ENCODE measurements around the gene U2SURP. TPM values are rescaled to one million over a fixed set of nuclear protein-coding genes. Genes with fewer than 3 reads are reported as not detected.
"Not testable (repeated sequence)": the region's sequence is repeated elsewhere in the genome, so short reads cannot be mapped to it uniquely, and the experiment has no call there.

Gene U2SURP
- total RNA-seq, 2 donors from 2014 or later, result 139 to 160 TPM

GRCh38 chr3:142984255-142984654, 17.1 kb upstream of the U2SURP start:
- 88 to 94% methylated on average over 3 of the region's 3 CpGs for WGBS, 2 experiments (ENCODE audit: insufficient coverage in 1 of 2, insufficient read length in 1 of 2)
- peaks cover 10% of the 10 kb centered on the region for H3K4me1 ChIP-seq (ENCODE audit: control insufficient read depth, insufficient read depth, low read length)
- no peaks in the 10 kb centered on the region for H3K27me3 ChIP-seq (ENCODE audit: control insufficient read depth, insufficient read depth, low read length, poor library complexity, severe bottlenecking)
- no peak overlapping the region for H3K9ac ChIP-seq (ENCODE audit: extremely low read depth, low read length, poor library complexity, severe bottlenecking)
- no peaks in the 10 kb centered on the region for H3K36me3 Mint-ChIP-seq (ENCODE audit: low read depth)
- H3K27ac Mint-ChIP-seq, result no peak overlapping the region
- no peak overlapping the region for H3K4me3 ChIP-seq (ENCODE audit: low read length)
- no peaks in the 10 kb centered on the region for H3K9me3 Mint-ChIP-seq
- H3K9me3 ChIP-seq (ENCODE audit: control insufficient read depth, low read length), result no peaks in the 10 kb centered on the region
- DNase-seq, result no peak
- no peaks in the 10 kb centered on the region for H3K36me3 ChIP-seq (ENCODE audit: control insufficient read depth, insufficient read depth, low read length)
- no peak for TF ChIP-seq CTCF (conservative IDR thresholded peaks at IDR 0.05)
- H3K27ac ChIP-seq (ENCODE audit: low read depth, low read length), result no peak overlapping the region
- H3K4me1 Mint-ChIP-seq, result peaks cover 21% of the 10 kb centered on the region
- no peak overlapping the region for H3K4me3 Mint-ChIP-seq
- no peaks in the 10 kb centered on the region for H3K27me3 Mint-ChIP-seq (ENCODE audit: insufficient read depth)

DNA sequence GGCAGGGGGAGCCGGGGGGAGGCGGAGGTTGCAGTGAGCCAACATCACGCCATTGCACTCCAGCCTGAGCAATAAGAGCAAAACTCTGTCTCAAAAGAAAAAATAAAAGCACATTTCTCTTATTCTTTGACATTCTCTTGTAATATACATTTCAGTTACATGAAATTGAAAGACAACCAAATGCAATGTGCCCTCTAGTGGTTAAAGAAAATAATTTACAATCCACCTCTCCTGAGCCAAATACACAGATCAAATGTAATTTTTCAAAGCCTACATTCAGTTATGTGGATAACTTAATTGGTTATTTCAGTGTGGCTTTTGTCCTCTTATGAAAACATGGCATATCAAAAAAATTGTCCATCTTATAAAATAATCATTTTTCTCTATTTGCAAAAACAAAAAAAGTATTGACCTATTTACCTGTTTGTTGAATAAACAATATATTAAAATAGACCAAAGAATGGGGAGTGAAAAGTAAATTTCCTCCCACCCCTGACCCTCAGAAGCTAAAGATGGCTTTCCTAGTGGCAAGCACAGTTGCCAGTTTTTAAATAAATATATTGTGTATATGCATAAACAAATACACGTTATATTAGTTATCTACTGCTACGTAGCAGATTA, 14.2 kb upstream of the U2SURP start:
- WGBS, 2 experiments (ENCODE audit: insufficient coverage in 1 of 2, insufficient read length in 1 of 2), result 79% methylated on average over 5 of the region's 5 CpGs; no CpG with 5 or more reads in 1 of the 2 experiments
- DNase-seq, result no peak
- Mint-ChIP-seq H3K27ac (no peak overlapping the region), H3K36me3 (ENCODE audit: low read depth) (no peaks in the 10 kb centered on the region), H3K4me1 (peaks cover 13% of the 10 kb centered on the region), H3K27me3 (ENCODE audit: insufficient read depth) (peaks cover 2% of the 10 kb centered on the region), H3K4me3 (no peak overlapping the region), H3K9me3 (peaks cover 4% of the 10 kb centered on the region)
- TF ChIP-seq CTCF (conservative IDR thresholded peaks at IDR 0.05), result peak; percentile 85
- H3K9me3 ChIP-seq (ENCODE audit: control insufficient read depth, low read length), result no peaks in the 10 kb centered on the region
- H3K27ac ChIP-seq (ENCODE audit: low read depth, low read length), result no peak overlapping the region
- no peak overlapping the region for H3K4me3 ChIP-seq (ENCODE audit: low read length)
- H3K9ac ChIP-seq (ENCODE audit: extremely low read depth, low read length, poor library complexity, severe bottlenecking), result no peak overlapping the region
- H3K27me3 ChIP-seq (ENCODE audit: control insufficient read depth, insufficient read depth, low read length, poor library complexity, severe bottlenecking), result no peaks in the 10 kb centered on the region
- no peaks in the 10 kb centered on the region for H3K36me3 ChIP-seq (ENCODE audit: control insufficient read depth, insufficient read depth, low read length)
- peaks cover 10% of the 10 kb centered on the region for H3K4me1 ChIP-seq (ENCODE audit: control insufficient read depth, insufficient read depth, low read length)

- Histone ChIP-seq H3K9ac (ENCODE audit: extremely low read depth, low read length, poor library complexity, severe bottlenecking) (no peak overlapping the region), H3K4me1 (ENCODE audit: control insufficient read depth, insufficient read depth, low read length) (peaks cover 10% of the 10 kb centered on the region), H3K4me3 (ENCODE audit: low read length) (peak overlapping the region; percentile 34), H3K27ac (ENCODE audit: low read depth, low read length) (no peak overlapping the region), H3K9me3 (ENCODE audit: control insufficient read depth, low read length) (no peaks in the 10 kb centered on the region), H3K36me3 (ENCODE audit: control insufficient read depth, insufficient read depth, low read length) (no peaks in the 10 kb centered on the region), H3K27me3 (ENCODE audit: control insufficient read depth, insufficient read depth, low read length, poor library complexity, severe bottlenecking) (no peaks in the 10 kb centered on the region)
- peak; percentile 74 for DNase-seq
- 28 to 36% methylated on average over 5 to 7 of the region's 7 CpGs for WGBS, 2 experiments (ENCODE audit: insufficient coverage in 1 of 2, insufficient read length in 1 of 2)
- peaks cover 2% of the 10 kb centered on the region for H3K27me3 Mint-ChIP-seq (ENCODE audit: insufficient read depth)
- peaks cover 8% of the 10 kb centered on the region for H3K4me1 Mint-ChIP-seq
- H3K9me3 Mint-ChIP-seq, result peaks cover 4% of the 10 kb centered on the region
- no peaks in the 10 kb centered on the region for H3K36me3 Mint-ChIP-seq (ENCODE audit: low read depth)
- H3K27ac Mint-ChIP-seq, result no peak overlapping the region
- no peak for TF ChIP-seq CTCF (conservative IDR thresholded peaks at IDR 0.05)
- no peak overlapping the region for H3K4me3 Mint-ChIP-seq
These were observed 13.7 kb upstream of the U2SURP start for GRCh38 chr3:142987707-142988106.

- DNase-seq; H3K4me3 Mint-ChIP-seq; H3K36me3 Mint-ChIP-seq (ENCODE audit: low read depth); H3K27ac ChIP-seq (ENCODE audit: low read depth, low read length); H3K27me3 Mint-ChIP-seq (ENCODE audit: insufficient read depth); H3K36me3 ChIP-seq (ENCODE audit: control insufficient read depth, insufficient read depth, low read length); H3K9ac ChIP-seq (ENCODE audit: extremely low read depth, low read length, poor library complexity, severe bottlenecking); H3K27me3 ChIP-seq (ENCODE audit: control insufficient read depth, insufficient read depth, low read length, poor library complexity, severe bottlenecking); H3K27ac Mint-ChIP-seq; H3K9me3 ChIP-seq (ENCODE audit: control insufficient read depth, low read length); H3K9me3 Mint-ChIP-seq; H3K4me1 Mint-ChIP-seq: not testable (repeated sequence)
- H3K4me3 ChIP-seq (ENCODE audit: low read length), result peak overlapping the region; percentile 34
- peaks cover 10% of the 10 kb centered on the region for H3K4me1 ChIP-seq (ENCODE audit: control insufficient read depth, insufficient read depth, low read length)
- 83 to 91% methylated on average over 1 to 2 of the region's 2 CpGs for WGBS, 2 experiments (ENCODE audit: insufficient coverage in 1 of 2, insufficient read length in 1 of 2)
These were observed 13.1 kb upstream of the U2SURP start for GRCh38 chr3:142988221-142988620.

GRCh38 chr3:142988826-142989225, 12.5 kb upstream of the U2SURP start:
- H3K9me3 Mint-ChIP-seq; H3K4me3 Mint-ChIP-seq; H3K27ac Mint-ChIP-seq; H3K36me3 ChIP-seq (ENCODE audit: control insufficient read depth, insufficient read depth, low read length); DNase-seq; H3K4me1 Mint-ChIP-seq; H3K36me3 Mint-ChIP-seq (ENCODE audit: low read depth); H3K9ac ChIP-seq (ENCODE audit: extremely low read depth, low read length, poor library complexity, severe bottlenecking); H3K9me3 ChIP-seq (ENCODE audit: control insufficient read depth, low read length); H3K27me3 ChIP-seq (ENCODE audit: control insufficient read depth, insufficient read depth, low read length, poor library complexity, severe bottlenecking); H3K27me3 Mint-ChIP-seq (ENCODE audit: insufficient read depth); H3K4me3 ChIP-seq (ENCODE audit: low read length); H3K27ac ChIP-seq (ENCODE audit: low read depth, low read length): not testable (repeated sequence)
- no CpG with 5 or more reads among the region's 3 CpGs for WGBS, 2 experiments (ENCODE audit: insufficient coverage in 1 of 2, insufficient read length in 1 of 2)
- peaks cover 10% of the 10 kb centered on the region for H3K4me1 ChIP-seq (ENCODE audit: control insufficient read depth, insufficient read depth, low read length)

Measured in endodermal cell (in vitro differentiated cells).